GM12801 (cell line): ENCODE measurements around the gene ARHGAP8.

Experiments used
- CTCF ChIP-seq: IDR thresholded peaks from one replicate; pipeline ENCODE4 v1.5.1; 2011; ENCODE audit warnings: control low read depth; ENCODE audit not compliant: insufficient read length; ENCODE audit errors: extremely low read depth

The ARHGAP8 gene

GRCh38 chr22:44795701-44796630 is 43.6 kb downstream of the ARHGAP8 start:
- no peak for TF ChIP-seq CTCF

GRCh38 chr22:44797181-44797725 is 44.9 kb downstream of the ARHGAP8 start:
- no peak for TF ChIP-seq CTCF

GRCh38 chr22:44799077-44799945 is 46.9 kb downstream of the ARHGAP8 start:
- no peak for TF ChIP-seq CTCF

GRCh38 chr22:44801476-44801875 is 49.1 kb downstream of the ARHGAP8 start:
- TF ChIP-seq CTCF, result no peak

- TF ChIP-seq CTCF, result no peak
These were observed 49.8 kb downstream of the ARHGAP8 start for GRCh38 chr22:44802071-44802700.

GRCh38 chr22:44802956-44803355 is 50.6 kb downstream of the ARHGAP8 start:
- TF ChIP-seq CTCF, result no peak
